ENCODE data around the gene FBXW8.
A peak's percentile ranks its signal among the peaks of the same experiment; 100 is the strongest.

FBXW8 gene

GRCh38 chr12:117020536-117021220 lies 109.9 kb downstream of the FBXW8 start (continued):
- TF ChIP-seq ZNF621 (tag by site-specific recombination; IDR thresholded peaks at IDR 0.05) (no peak), ZFP69B (tag by site-specific recombination; IDR thresholded peaks at IDR 0.05) (no peak), ZEB2 (tag by site-specific recombination; IDR thresholded peaks at IDR 0.05) (no peak), ZNF449 (tag by site-specific recombination; IDR thresholded peaks at IDR 0.05) (no peak)

DNA sequence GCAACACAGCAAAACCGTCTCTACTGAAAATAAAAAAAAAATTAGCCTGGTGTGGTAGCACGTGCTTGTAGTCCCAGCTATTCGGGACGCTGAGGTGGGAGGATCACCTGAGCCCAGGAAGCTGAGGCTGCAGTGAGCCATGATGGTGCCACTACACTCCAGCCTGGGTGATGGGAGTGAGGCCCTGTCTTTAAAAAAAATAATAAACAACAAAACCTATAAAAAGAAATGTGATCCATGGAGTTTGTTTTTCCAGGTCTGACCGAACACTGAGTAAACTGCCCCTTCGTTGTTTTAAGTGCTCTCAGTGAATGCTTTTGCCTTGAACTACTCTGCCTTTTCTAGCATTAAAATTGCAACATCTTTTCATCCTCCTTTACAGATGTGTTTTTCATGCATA lies 111.7 kb downstream of the FBXW8 start:
- POLR2A ChIA-PET, result no interaction called here
- Histone ChIP-seq H3K27ac (ENCODE audit: extremely low read depth, low read depth, low read length) (no peak overlapping the region), H3K4me1 (ENCODE audit: control insufficient read depth, insufficient read depth, low read length) (peaks cover 6% of the 10 kb centered on the region), H3K36me3 (ENCODE audit: control insufficient read depth in 2 of 2, insufficient read depth in 1 of 2, low read length in 2 of 2) (peaks cover 0 to 35% of the 10 kb centered on the region in 2 experiments; a peak in 1 of 3 replicates), H3K9me3 (ENCODE audit: control insufficient read depth, insufficient read depth, low read depth, low read length) (no peaks in the 10 kb centered on the region), H3K4me3 (ENCODE audit: low read depth, low read length) (no peak overlapping the region)
- CTCF ChIA-PET, result interaction anchor here (0.5 to 6.3 kb wide), 7 partner anchors 8 to 319 kb away, joined by 3 to 106 read pairs (median 3); no protein-coding TSS in a partner anchor
- TF ChIP-seq HOXA7 (CRISPR knock-in tag; IDR thresholded peaks at IDR 0.05; ENCODE audit: borderline replicate concordance) (no peak), OSR2 (tag by site-specific recombination; IDR thresholded peaks at IDR 0.05) (peak; percentile 46), ZBTB26 (tag by site-specific recombination; optimal IDR thresholded peaks at IDR 0.05) (no peak), WT1 (tag by site-specific recombination; IDR thresholded peaks at IDR 0.05) (peak; percentile 88), ZNF571 (tag by site-specific recombination; IDR thresholded peaks at IDR 0.05) (no peak), SP7 (tag by site-specific recombination; IDR thresholded peaks at IDR 0.05) (no peak), ZXDB (tag by site-specific recombination; IDR thresholded peaks at IDR 0.05) (peak; percentile 45; the same call in 1 of the 2 replicates), ZSCAN23 (tag by site-specific recombination; IDR thresholded peaks at IDR 0.05) (no peak; the same call in 1 of the 2 replicates), GLI4 (tag by site-specific recombination; IDR thresholded peaks at IDR 0.05) (no peak), ZNF335 (tag by site-specific recombination; conservative IDR thresholded peaks at IDR 0.05) (peak; percentile 38; the same call in 1 of the 2 replicates), GLIS1 (tag by site-specific recombination; IDR thresholded peaks at IDR 0.05) (peak; percentile 72), ZIC2 (tag by site-specific recombination; IDR thresholded peaks at IDR 0.05) (no peak), ZNF221 (tag by site-specific recombination; IDR thresholded peaks at IDR 0.05; ENCODE audit: borderline replicate concordance) (no peak), ZNF747 (tag by site-specific recombination; IDR thresholded peaks at IDR 0.05) (no peak), ZNF626 (tag by site-specific recombination; IDR thresholded peaks at IDR 0.05) (no peak), ZNF23 (tag by site-specific recombination; IDR thresholded peaks at IDR 0.05; ENCODE audit: borderline replicate concordance) (no peak), KLF10 (tag by site-specific recombination; IDR thresholded peaks at IDR 0.05) (no peak), KLF8 (tag by site-specific recombination; IDR thresholded peaks at IDR 0.05) (no peak), TRIM28 (IDR thresholded peaks at IDR 0.05; ENCODE audit: borderline replicate concordance, low read length) (0 out of 2 replicates have a peak, but pooled peaks have one; percentile 25), SETDB1 (IDR thresholded peaks at IDR 0.05; ENCODE audit: insufficient read length, low read length) (no peak), ZNF707 (tag by site-specific recombination; IDR thresholded peaks at IDR 0.05) (no peak), ZNF548 (tag by site-specific recombination; IDR thresholded peaks at IDR 0.05) (no peak), ZNF514 (tag by site-specific recombination; IDR thresholded peaks at IDR 0.05) (no peak), KLF16 (tag by site-specific recombination; IDR thresholded peaks at IDR 0.05) (no peak), ZBTB20 (tag by site-specific recombination; IDR thresholded peaks at IDR 0.05) (peak; percentile 53), FEZF1 (tag by site-specific recombination; IDR thresholded peaks at IDR 0.05) (peak; percentile 91), ZNF560 (tag by site-specific recombination; IDR thresholded peaks at IDR 0.05; ENCODE audit: borderline replicate concordance) (no peak), HOXC10 (CRISPR knock-in tag; IDR thresholded peaks at IDR 0.05) (no peak)
- TF ChIP-seq, protein P1, sequence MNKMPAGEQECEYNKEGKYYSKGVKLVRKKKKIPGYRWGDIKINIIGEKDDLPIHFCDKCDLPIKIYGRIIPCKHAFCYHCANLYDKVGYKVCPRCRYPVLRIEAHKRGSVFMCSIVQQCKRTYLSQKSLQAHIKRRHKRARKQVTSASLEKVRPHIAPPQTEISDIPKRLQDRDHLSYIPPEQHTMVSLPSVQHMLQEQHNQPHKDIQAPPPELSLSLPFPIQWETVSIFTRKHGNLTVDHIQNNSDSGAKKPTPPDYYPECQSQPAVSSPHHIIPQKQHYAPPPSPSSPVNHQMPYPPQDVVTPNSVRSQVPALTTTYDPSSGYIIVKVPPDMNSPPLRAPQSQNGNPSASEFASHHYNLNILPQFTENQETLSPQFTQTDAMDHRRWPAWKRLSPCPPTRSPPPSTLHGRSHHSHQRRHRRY (tag by site-specific recombination; IDR thresholded peaks at IDR 0.05), result no peak
- TF ChIP-seq, protein P2, sequence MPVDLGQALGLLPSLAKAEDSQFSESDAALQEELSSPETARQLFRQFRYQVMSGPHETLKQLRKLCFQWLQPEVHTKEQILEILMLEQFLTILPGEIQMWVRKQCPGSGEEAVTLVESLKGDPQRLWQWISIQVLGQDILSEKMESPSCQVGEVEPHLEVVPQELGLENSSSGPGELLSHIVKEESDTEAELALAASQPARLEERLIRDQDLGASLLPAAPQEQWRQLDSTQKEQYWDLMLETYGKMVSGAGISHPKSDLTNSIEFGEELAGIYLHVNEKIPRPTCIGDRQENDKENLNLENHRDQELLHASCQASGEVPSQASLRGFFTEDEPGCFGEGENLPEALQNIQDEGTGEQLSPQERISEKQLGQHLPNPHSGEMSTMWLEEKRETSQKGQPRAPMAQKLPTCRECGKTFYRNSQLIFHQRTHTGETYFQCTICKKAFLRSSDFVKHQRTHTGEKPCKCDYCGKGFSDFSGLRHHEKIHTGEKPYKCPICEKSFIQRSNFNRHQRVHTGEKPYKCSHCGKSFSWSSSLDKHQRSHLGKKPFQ (tag by site-specific recombination; IDR thresholded peaks at IDR 0.05), result no peak
